Adrenal gland (tissue), 12 donors: ENCODE results near the gene GRK3. TPM values are rescaled to one million over a fixed set of nuclear protein-coding genes. Genes with fewer than 3 reads are reported as not detected.

Source experiments
- DNase-seq, 7 donors: peaks; one replicate each; pipeline ENCODE4 v3.0.0-alpha.2; 2019 to 2020
- H3K27ac ChIP-seq, 5 donors: fragments of 200-600 bp; sonication (generic) in 4 of 5; 1 replicate in 3 of 5; 2 replicates in 2 of 5; pipeline versions ENCODE4 v1.5.1 to v1.8.0; 2016 to 2020; ENCODE audit warnings: mild to moderate bottlenecking in 1 of 5
- H3K27me3 ChIP-seq: fragments of 200-600 bp; 2 replicates; pipeline ENCODE4 v1.8.0; 2021
- H3K36me3 ChIP-seq, 2 donors: fragments of 200-600 bp; replicated peaks in 1 of 2; 1 replicate in 1 of 2; 2 replicates in 1 of 2; pipeline versions ENCODE4 v1.5.1 to v1.8.0; 2018 to 2022
- H3K4me1 ChIP-seq, 2 donors: fragments of 200-600 bp; replicated peaks in 1 of 2; 1 replicate in 1 of 2; 2 replicates in 1 of 2; pipeline versions ENCODE4 v1.5.1 to v1.8.0; 2018 to 2021
- H3K4me3 ChIP-seq, 4 donors: fragments of 200-600 bp; sonication (generic) in 3 of 4; one replicate each; pipeline ENCODE4 v1.5.1; 2016 to 2018
- H3K9me3 ChIP-seq, 3 donors: fragments of 200-600 bp; sonication (generic) in 1 of 3; replicated peaks in 1 of 3; 1 replicate in 2 of 3; 2 replicates in 1 of 3; pipeline versions ENCODE4 v1.5.1 to v1.8.0; 2016 to 2021
- POLR2A ChIP-seq, 2 donors: fragments of 450-650 bp; IDR thresholded peaks; one replicate each; pipeline ENCODE4 v1.6.1; 2017; ENCODE audit warnings: antibody characterized with exemption in 2 of 2, mild to moderate bottlenecking in 2 of 2, moderate library complexity in 1 of 2
- WGBS, 4 donors: extraction: QIAGEN DNeasy Blood & Tissue Kit in 2 of 4; methylation state at CpG; one replicate each; pipeline versions ENCODE4 v1.1.5 to v1.1.7; 2013 to 2017; 5-methylcytosine and 5-hydroxymethylcytosine counted together
- intact Hi-C, 2 donors: fragments of 100-400 bp; cut with DNase I; formaldehyde crosslinking; loops; one replicate each; pipeline versions ENCODE4 v1.14.1 to v1.15.0; 2022 to 2023
- polyA plus RNA-seq, 3 donors: library from polyadenylated mRNA; stranded (reverse); fragments of 200-250 nt in 2 of 3; fragments of 350-450 nt in 1 of 3; fragmentation: Illumina TruSeq in 1 of 3; extraction: RNeasy Lipid Tissue Mini Kit (QIAGEN cat#74804) in 1 of 3; gene quantifications; one replicate each; pipeline ENCODE4 v1.2.3, GENCODE V29; 2013 to 2014
- total RNA-seq, 9 donors: library from RNA; depleted of rRNA in 4 of 9; stranded (reverse); fragments of >200 nt in 4 of 9; fragments of 120-200 nt in 1 of 9; fragmentation: NEBNext Ultra II Directional in 1 of 9; extraction: Animal tissue kit (Norgen Biotek cat#: 25700) in 1 of 9; gene quantifications; one replicate each; pipeline versions ENCODE4 v1.1.0 to v1.2.4, GENCODE V29; 2013 to 2023
- TF ChIP-seq, protein P1 (sequence below), 6 experiments: fragments of 450-650 bp in 4 of 6; fragments of 200-600 bp in 2 of 6; sonication (generic) in 1 of 6; IDR thresholded peaks; 1 replicate in 5 of 6; 2 replicates in 1 of 6; pipeline versions ENCODE4 v1.5.1 to v1.8.0; 2016 to 2021; ENCODE audit warnings: antibody characterized with exemption in 6 of 6, mild to moderate bottlenecking in 2 of 6, moderate library complexity in 1 of 6
- donor health status: healthy with polysubstance abuse.
- donor health status: Bipolar disorder and iron deficiency.
- donor health status: DM: yes; HTN: yes; CAD: no.
- donor health status: DM: no; HTN: no; CAD: no.
- donor health status: DM: no; HTN: no; CAD: no.
- donor health status: DM: yes; HTN: yes; CAD: no.

Gene GRK3
- total and polyA plus RNA-seq, 12 donors, result 3.2 to 20.9 (median 10.1) TPM

DNA sequence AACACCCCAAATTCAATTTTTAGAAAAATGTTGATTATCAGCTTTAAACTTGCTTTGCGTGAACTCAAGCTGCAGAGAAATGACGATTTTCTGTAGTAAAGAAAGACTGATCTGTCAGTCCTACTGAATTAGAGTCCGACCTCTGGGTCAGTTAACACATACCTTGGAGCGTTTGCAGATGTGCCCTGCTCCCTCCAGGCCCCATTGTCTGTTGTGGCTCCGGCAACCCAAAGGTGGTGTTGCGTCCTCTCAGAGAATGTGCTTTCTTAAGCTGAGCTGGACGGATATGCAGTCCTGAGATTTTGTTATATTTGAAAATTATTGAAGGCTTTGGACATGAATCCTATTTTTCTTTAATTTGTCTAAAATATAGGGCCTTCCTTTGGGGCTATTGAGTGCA, 146.0 kb downstream of the GRK3 start:
- H3K4me1 ChIP-seq, result no peaks in the 10 kb centered on the region
- no peak overlapping the region for H3K4me3 ChIP-seq
- H3K36me3 ChIP-seq, result peaks cover 0 to 11% of the 10 kb centered on the region in 2 donors
- TF ChIP-seq, protein P1, sequence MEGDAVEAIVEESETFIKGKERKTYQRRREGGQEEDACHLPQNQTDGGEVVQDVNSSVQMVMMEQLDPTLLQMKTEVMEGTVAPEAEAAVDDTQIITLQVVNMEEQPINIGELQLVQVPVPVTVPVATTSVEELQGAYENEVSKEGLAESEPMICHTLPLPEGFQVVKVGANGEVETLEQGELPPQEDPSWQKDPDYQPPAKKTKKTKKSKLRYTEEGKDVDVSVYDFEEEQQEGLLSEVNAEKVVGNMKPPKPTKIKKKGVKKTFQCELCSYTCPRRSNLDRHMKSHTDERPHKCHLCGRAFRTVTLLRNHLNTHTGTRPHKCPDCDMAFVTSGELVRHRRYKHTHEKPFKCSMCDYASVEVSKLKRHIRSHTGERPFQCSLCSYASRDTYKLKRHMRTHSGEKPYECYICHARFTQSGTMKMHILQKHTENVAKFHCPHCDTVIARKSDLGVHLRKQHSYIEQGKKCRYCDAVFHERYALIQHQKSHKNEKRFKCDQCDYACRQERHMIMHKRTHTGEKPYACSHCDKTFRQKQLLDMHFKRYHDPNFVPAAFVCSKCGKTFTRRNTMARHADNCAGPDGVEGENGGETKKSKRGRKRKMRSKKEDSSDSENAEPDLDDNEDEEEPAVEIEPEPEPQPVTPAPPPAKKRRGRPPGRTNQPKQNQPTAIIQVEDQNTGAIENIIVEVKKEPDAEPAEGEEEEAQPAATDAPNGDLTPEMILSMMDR (IDR thresholded peaks at IDR 0.05), result no peak
- no peak for TF ChIP-seq POLR2A (IDR thresholded peaks at IDR 0.05)
- H3K27ac ChIP-seq, result no peak overlapping the region
- no peaks in the 10 kb centered on the region for H3K27me3 ChIP-seq
- H3K9me3 ChIP-seq, result no peaks in the 10 kb centered on the region
- 86 to 94% (median 93%) methylated on average over 7 of the region's 7 CpGs for whole genome bisulfite sequencing, 4 donors
- DNase-seq, result no peak
- intact Hi-C loops, result no loop called here

DNA sequence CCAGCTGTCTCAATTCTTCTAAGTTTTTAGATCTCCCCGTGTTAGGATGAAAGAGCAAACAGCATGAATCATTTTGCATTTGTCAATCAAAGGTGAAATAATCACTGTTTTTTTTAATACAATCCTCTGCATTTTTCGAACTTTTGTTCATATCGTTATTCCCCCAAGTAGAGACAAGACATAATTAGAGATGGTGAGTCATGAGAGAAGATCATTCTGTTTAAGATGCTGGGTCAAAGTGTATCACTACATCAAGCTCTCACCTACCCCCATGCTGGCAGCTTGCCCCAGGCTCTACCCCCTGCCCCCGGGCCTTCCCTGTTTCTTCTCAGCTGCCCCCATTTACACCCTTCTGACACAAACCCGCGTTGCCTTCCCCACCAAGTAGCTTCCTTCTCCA, 147.0 kb downstream of the GRK3 start:
- Histone ChIP-seq H3K27ac (no peak overlapping the region), H3K4me3 (no peak overlapping the region), H3K9me3 (no peaks in the 10 kb centered on the region), H3K4me1 (no peaks in the 10 kb centered on the region), H3K27me3 (no peaks in the 10 kb centered on the region), H3K36me3 (peaks cover 0 to 8% of the 10 kb centered on the region in 2 donors)
- intact Hi-C loops, result no loop called here
- WGBS, 4 donors, result 89 to 93% (median 91%) methylated on average over 6 of the region's 6 CpGs
- DNase-seq, result no peak
- TF ChIP-seq POLR2A (IDR thresholded peaks at IDR 0.05), result no peak
- TF ChIP-seq, protein P1 (IDR thresholded peaks at IDR 0.05), result no peak

DNA sequence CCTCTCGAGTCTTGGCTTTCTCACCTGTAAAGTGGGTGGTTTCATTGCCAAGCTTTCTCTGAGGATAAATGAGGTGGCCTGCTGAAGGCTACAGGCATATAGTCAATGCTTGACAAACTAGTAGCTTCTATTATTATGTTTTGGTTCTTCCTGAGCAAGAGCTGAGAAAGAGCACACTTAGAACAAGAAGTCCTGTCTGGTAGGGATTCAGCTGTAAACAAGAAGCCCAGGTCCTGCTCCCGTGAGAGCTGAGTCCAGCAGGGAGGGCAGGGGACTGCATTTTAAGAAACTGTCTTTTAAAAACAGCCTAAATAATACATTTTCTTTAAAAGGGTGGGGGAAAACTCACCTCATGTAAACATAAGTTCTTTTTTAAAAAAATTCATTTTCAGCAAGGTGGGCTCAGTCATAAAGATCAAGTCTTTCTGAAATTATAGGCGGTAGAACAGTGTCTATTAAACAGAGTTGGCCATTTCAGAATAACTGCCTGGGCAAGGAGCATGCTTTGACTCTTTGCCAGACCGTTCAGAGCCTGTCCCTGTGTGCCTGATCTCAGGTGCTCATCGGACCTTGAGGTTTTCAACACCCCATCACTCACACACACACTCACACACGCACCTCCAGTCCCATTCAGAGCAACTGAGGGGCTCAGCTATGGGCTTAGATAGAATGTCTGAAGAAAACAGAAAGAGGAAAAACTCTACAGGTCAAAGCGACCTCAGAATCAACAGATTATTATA, 148.4 kb downstream of the GRK3 start:
- TF ChIP-seq POLR2A (IDR thresholded peaks at IDR 0.05), result no peak
- intact Hi-C loops, result no loop called here
- WGBS, 4 donors, result 89 to 93% (median 91%) methylated on average over 7 of the region's 7 CpGs

DNA sequence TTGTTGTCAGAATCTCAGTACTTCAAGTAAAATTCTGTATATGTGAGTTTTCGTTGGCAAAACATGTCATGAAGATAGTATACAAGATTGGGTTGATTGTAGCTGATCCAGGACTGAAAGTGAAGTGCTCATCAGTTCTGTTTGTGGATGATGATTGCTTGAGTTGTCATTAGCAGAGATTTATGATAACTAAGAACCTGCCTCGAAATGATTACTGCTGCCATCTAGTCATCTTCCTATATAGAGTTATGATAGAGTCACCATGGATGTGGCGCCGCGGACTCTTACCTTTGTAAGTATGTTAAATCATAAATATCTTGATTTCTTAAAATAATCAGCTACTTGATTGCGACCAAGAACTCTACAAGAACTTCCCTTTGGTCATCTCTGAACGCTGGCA, 149.6 kb downstream of the GRK3 start:
- H3K36me3 ChIP-seq, result peaks cover 0 to 8% of the 10 kb centered on the region in 2 donors
- intact Hi-C loops, result no loop called here
- H3K4me3 ChIP-seq, result no peak overlapping the region
- H3K27ac ChIP-seq, result no peak overlapping the region
- no peaks in the 10 kb centered on the region for H3K4me1 ChIP-seq
- WGBS, 4 donors, result 91 to 97% (median 94%) methylated on average over 7 of the region's 7 CpGs
- no peaks in the 10 kb centered on the region for H3K27me3 ChIP-seq
- no peak for DNase-seq
- TF ChIP-seq POLR2A (IDR thresholded peaks at IDR 0.05), result no peak
- TF ChIP-seq, protein P1 (IDR thresholded peaks at IDR 0.05), result no peak
- H3K9me3 ChIP-seq, result no peaks in the 10 kb centered on the region

More for the DNA sequence above, 148.4 kb downstream of the GRK3 start:
- Histone ChIP-seq H3K36me3 (peaks cover 0 to 8% of the 10 kb centered on the region in 2 donors), H3K9me3 (no peaks in the 10 kb centered on the region), H3K4me3 (no peak overlapping the region), H3K27me3 (no peaks in the 10 kb centered on the region), H3K27ac (no peak overlapping the region), H3K4me1 (no peaks in the 10 kb centered on the region)
- no peak for DNase-seq

DNA sequence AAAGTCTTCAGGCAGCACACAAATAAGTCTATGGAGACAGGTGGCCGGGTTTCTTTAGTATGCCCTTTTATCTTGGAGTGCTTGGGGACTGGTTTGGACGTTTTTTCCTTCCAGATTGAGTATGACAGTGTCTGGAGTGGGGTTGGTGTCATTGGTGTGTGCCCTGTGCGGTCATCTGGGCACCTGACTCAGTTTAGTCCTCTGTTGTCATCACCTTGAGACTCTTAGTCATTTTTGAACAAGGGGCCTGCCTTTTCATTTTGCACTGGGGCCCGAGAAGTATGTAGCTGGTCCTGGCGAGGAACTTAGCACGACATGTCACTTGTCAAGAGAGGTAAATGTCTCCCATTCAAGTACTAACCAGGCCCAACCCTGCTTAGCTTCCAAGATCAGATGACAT, 150.3 kb downstream of the GRK3 start:
- no peak for DNase-seq
- WGBS, 4 donors, result 69 to 85% (median 78%) methylated on average over 6 of the region's 6 CpGs
- no peaks in the 10 kb centered on the region for H3K27me3 ChIP-seq
- H3K4me3 ChIP-seq, result no peak overlapping the region
- H3K27ac ChIP-seq, result no peak overlapping the region
- no peaks in the 10 kb centered on the region for H3K4me1 ChIP-seq
- peaks cover 0 to 8% of the 10 kb centered on the region in 2 donors for H3K36me3 ChIP-seq
- H3K9me3 ChIP-seq, result no peaks in the 10 kb centered on the region
- no peak for TF ChIP-seq POLR2A (IDR thresholded peaks at IDR 0.05)
- TF ChIP-seq, protein P1 (IDR thresholded peaks at IDR 0.05), result no peak
- intact Hi-C loops, result no loop called here
